ENCODE results near the gene GNG7. TPM values are rescaled to one million over a fixed set of nuclear protein-coding genes. Genes with fewer than 3 reads are reported as not detected.

Gene GNG7
- polyA plus RNA-seq, 1 of the 3 experiments (the other 2 are of a cell fraction), result 2.2 TPM

- no peak for TF ChIP-seq RFX5 (IDR thresholded peaks at IDR 0.05; ENCODE audit: low read length)
- TF ChIP-seq, protein P1, sequence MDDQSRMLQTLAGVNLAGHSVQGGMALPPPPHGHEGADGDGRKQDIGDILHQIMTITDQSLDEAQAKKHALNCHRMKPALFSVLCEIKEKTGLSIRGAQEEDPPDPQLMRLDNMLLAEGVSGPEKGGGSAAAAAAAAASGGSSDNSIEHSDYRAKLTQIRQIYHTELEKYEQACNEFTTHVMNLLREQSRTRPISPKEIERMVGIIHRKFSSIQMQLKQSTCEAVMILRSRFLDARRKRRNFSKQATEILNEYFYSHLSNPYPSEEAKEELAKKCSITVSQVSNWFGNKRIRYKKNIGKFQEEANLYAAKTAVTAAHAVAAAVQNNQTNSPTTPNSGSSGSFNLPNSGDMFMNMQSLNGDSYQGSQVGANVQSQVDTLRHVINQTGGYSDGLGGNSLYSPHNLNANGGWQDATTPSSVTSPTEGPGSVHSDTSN (IDR thresholded peaks at IDR 0.05), result peak; percentile 62
- TF ChIP-seq EP300 (IDR thresholded peaks at IDR 0.05; ENCODE audit: borderline replicate concordance in 1 of 2, low read depth in 1 of 2, low read length in 1 of 2), result peak in 1 of 2 experiments; percentile 93; a peak in 2 of 4 replicates
- TF ChIP-seq RAD21 (IDR thresholded peaks at IDR 0.05; ENCODE audit: low read length), result no peak
- no peak for TF ChIP-seq GABPA (IDR thresholded peaks at IDR 0.05; ENCODE audit: low read depth)
- no peak for TF ChIP-seq SMC3 (IDR thresholded peaks at IDR 0.05; ENCODE audit: low read depth, low read length)
- TF ChIP-seq TEAD4 (IDR thresholded peaks at IDR 0.05; ENCODE audit: borderline replicate concordance, insufficient read depth), result peak; percentile 100
- TF ChIP-seq TCF12 (IDR thresholded peaks at IDR 0.05), result peak; percentile 91
- peak; percentile 44 for TF ChIP-seq ELF1 (IDR thresholded peaks at IDR 0.05)
- peak; percentile 38 for TF ChIP-seq CTCF (IDR thresholded peaks at IDR 0.05)
Measured at GRCh38 chr19:2540646-2541454, 161.6 kb downstream of the GNG7 start (continued).

- ChIA-PET CTCF (interaction anchor here (1.5 kb wide), 1 partner anchor 74 kb away, joined by 4 read pairs; no protein-coding TSS in a partner anchor), POLR2A (no interaction called here)
- Histone ChIP-seq H3K4me1 (ENCODE audit: control insufficient read depth in 1 of 2, insufficient read depth in 2 of 2, low read depth in 1 of 2, low read length in 1 of 2) (peaks cover 13 to 43% of the 10 kb centered on the region in 2 experiments; a peak in 3 of 4 replicates), H3K79me2 (ENCODE audit: insufficient read depth) (peaks cover 13% of the 10 kb centered on the region; the same call in 1 of the 2 replicates), H3K9me2 (no peaks in the 10 kb centered on the region), H3K4me2 (peak overlapping the region; percentile 84), H3F3A (replicated peaks; ENCODE audit: insufficient read depth) (peaks cover 36% of the 10 kb centered on the region), H3K4me3 (ENCODE audit: low read depth in 2 of 2, low read length in 1 of 2) (peak overlapping the region in 1 of 2 experiments; percentile 49; a peak in 1 of 4 replicates), H3K27ac (ENCODE audit: low read depth in 2 of 2, low read length in 1 of 2) (peak overlapping the region; percentile 41 to 90; a peak in 3 of 4 replicates), H2AFZ (ENCODE audit: low read depth) (peak overlapping the region; percentile 30; the same call in 1 of the 2 replicates), H3K9ac (peak overlapping the region; percentile 78), H3K36me3 (replicated peaks in 1 of 2; ENCODE audit: control insufficient read depth in 1 of 2, insufficient read depth in 2 of 2, low read length in 1 of 2) (no peaks in the 10 kb centered on the region), H3K27me3 (ENCODE audit: insufficient read depth) (no peaks in the 10 kb centered on the region), H4K20me1 (ENCODE audit: insufficient read depth) (no peaks in the 10 kb centered on the region), H3K9me3 (no peaks in the 10 kb centered on the region)
- no peak for DNase-seq
- 89% methylated on average over 6 of the region's 12 CpGs for WGBS (ENCODE audit: low lambda C conversion rate)
- TF ChIP-seq RAD21 (IDR thresholded peaks at IDR 0.05; ENCODE audit: low read length) (no peak), GABPA (IDR thresholded peaks at IDR 0.05; ENCODE audit: low read depth) (no peak), TCF12 (IDR thresholded peaks at IDR 0.05) (no peak), YY1 (IDR thresholded peaks at IDR 0.05; ENCODE audit: low read depth) (no peak), RFX5 (IDR thresholded peaks at IDR 0.05; ENCODE audit: low read length) (no peak), RXRA (IDR thresholded peaks at IDR 0.05; ENCODE audit: borderline replicate concordance, low read depth) (no peak), CTCF (IDR thresholded peaks at IDR 0.05) (no peak), EZH2phosphoT487 (IDR thresholded peaks at IDR 0.05; ENCODE audit: borderline replicate concordance, low read depth) (no peak)
- TF ChIP-seq, protein P1 (IDR thresholded peaks at IDR 0.05), result no peak
Measured at GRCh38 chr19:2540251-2540645, 162.2 kb downstream of the GNG7 start.
